DOHH2 (cell line): ENCODE measurements around the gene CCDC88B.

Source experiments
- H3F3A ChIP-seq: fragments of 200-600 bp; sonication (generic), shearing (Covaris generic); 2 replicates; pipeline ENCODE4 v1.6.0; 2016; ENCODE audit warnings: antibody characterized with exemption, mild to moderate bottlenecking; ENCODE audit not compliant: control insufficient read depth, insufficient read depth
- H3K27ac ChIP-seq: fragments of 200-600 bp; sonication (generic); 2 replicates; pipeline ENCODE4 v1.5.1; 2014; ENCODE audit warnings: low read depth, mild to moderate bottlenecking, low read length, moderate library complexity
- H3K27me3 ChIP-seq: fragments of 200-600 bp; sonication (generic); 2 replicates; pipeline ENCODE4 v1.6.1; 2014; ENCODE audit warnings: mild to moderate bottlenecking, low read length, mixed read lengths; ENCODE audit not compliant: control insufficient read depth
- H3K36me3 ChIP-seq: fragments of 200-600 bp; sonication (generic); 2 replicates; pipeline ENCODE4 v1.6.1; 2014; ENCODE audit warnings: mild to moderate bottlenecking, low read length, moderate library complexity, mixed read lengths; ENCODE audit not compliant: control insufficient read depth
- H3K4me1 ChIP-seq: fragments of 200-600 bp; sonication (generic); 2 replicates; pipeline ENCODE4 v1.6.1; 2014; ENCODE audit warnings: mild to moderate bottlenecking, low read length, mixed read lengths; ENCODE audit not compliant: control insufficient read depth
- H3K4me2 ChIP-seq: fragments of 200-600 bp; sonication (generic); 2 replicates; pipeline ENCODE4 v1.6.0; 2014; ENCODE audit warnings: mild to moderate bottlenecking, low read length, moderate library complexity
- H3K4me3 ChIP-seq: fragments of 200-600 bp; sonication (generic); 2 replicates; pipeline ENCODE4 v1.5.1; 2014; ENCODE audit warnings: mild to moderate bottlenecking, low read length, mixed read lengths
- H3K79me2 ChIP-seq: fragments of 200-600 bp; sonication (generic); 2 replicates; pipeline ENCODE4 v1.6.1; 2014; ENCODE audit warnings: mild to moderate bottlenecking, low read length, mixed read lengths; ENCODE audit not compliant: control insufficient read depth
- H3K9me2 ChIP-seq: fragments of 200-600 bp; sonication (generic); replicated peaks from 2 replicates; pipeline ENCODE4 v1.6.1; 2014; ENCODE audit warnings: mild to moderate bottlenecking, low read length, mixed read lengths; ENCODE audit not compliant: control insufficient read depth
- H3K9me3 ChIP-seq: fragments of 200-600 bp; sonication (generic); 2 replicates; pipeline ENCODE4 v1.6.1; 2014; ENCODE audit warnings: antibody characterized with exemption, low read length, mixed read lengths; ENCODE audit not compliant: control insufficient read depth, insufficient read depth
- H4K20me1 ChIP-seq: fragments of 200-600 bp; sonication (generic); 2 replicates; pipeline ENCODE4 v1.6.0; 2014; ENCODE audit warnings: low read depth, mild to moderate bottlenecking, antibody characterized with exemption, low read length, moderate library complexity; ENCODE audit not compliant: control insufficient read depth, insufficient read depth
- CTCF ChIP-seq: fragments of 200-600 bp; sonication (generic); IDR thresholded peaks from one replicate; pipeline ENCODE4 v1.5.1; 2014; ENCODE audit warnings: antibody characterized with exemption, mild to moderate bottlenecking, low read depth, low read length; ENCODE audit not compliant: poor library complexity, severe bottlenecking
- EZH2phosphoT487 ChIP-seq: fragments of 200-600 bp; sonication (generic); IDR thresholded peaks from 2 replicates; pipeline ENCODE4 v1.6.1; 2017; ENCODE audit warnings: borderline replicate concordance, mild to moderate bottlenecking, antibody characterized with exemption, low read length, moderate library complexity, mixed read lengths

The CCDC88B gene

GRCh38 chr11:64344787-64345186 lies 4.8 kb downstream of the CCDC88B start:
- Histone ChIP-seq H3K36me3 (peaks cover 22% of the 10 kb centered on the region), H3K4me1 (peaks cover 22% of the 10 kb centered on the region), H3K4me2 (no peak overlapping the region), H3K27me3 (no peaks in the 10 kb centered on the region), H3K27ac (no peak overlapping the region), H4K20me1 (peaks cover 8% of the 10 kb centered on the region; the same call in 1 of the 2 replicates), H3K79me2 (peaks cover under 1% of the 10 kb centered on the region), H3K9me2 (no peaks in the 10 kb centered on the region), H3K9me3 (no peaks in the 10 kb centered on the region), H3K4me3 (no peak overlapping the region), H3F3A (no peaks in the 10 kb centered on the region; the same call in 1 of the 2 replicates)
- no peak for TF ChIP-seq CTCF
- no peak for TF ChIP-seq EZH2phosphoT487

- no peak overlapping the region for H3K4me2 ChIP-seq
- H3K79me2 ChIP-seq = no peaks in the 10 kb centered on the region
- H3K4me3 ChIP-seq = no peak overlapping the region
- TF ChIP-seq EZH2phosphoT487 (no peak), CTCF (no peak)
- H3K9me2 ChIP-seq = no peaks in the 10 kb centered on the region
- no peaks in the 10 kb centered on the region for H4K20me1 ChIP-seq
- no peaks in the 10 kb centered on the region for H3K9me3 ChIP-seq
- H3K27ac ChIP-seq = no peak overlapping the region
- no peaks in the 10 kb centered on the region for H3F3A ChIP-seq
- H3K36me3 ChIP-seq = peaks cover 18% of the 10 kb centered on the region
- H3K4me1 ChIP-seq = peaks cover 4% of the 10 kb centered on the region
- no peaks in the 10 kb centered on the region for H3K27me3 ChIP-seq
These were observed 7.3 kb downstream of the CCDC88B start for GRCh38 chr11:64347193-64347867.

- TF ChIP-seq CTCF (no peak), EZH2phosphoT487 (no peak)
- no peaks in the 10 kb centered on the region for H3K9me2 ChIP-seq
- H4K20me1 ChIP-seq = no peaks in the 10 kb centered on the region
- peaks cover 14% of the 10 kb centered on the region for H3K36me3 ChIP-seq
- no peak overlapping the region for H3K27ac ChIP-seq
- no peak overlapping the region for H3K4me2 ChIP-seq
- H3K4me1 ChIP-seq = no peaks in the 10 kb centered on the region
- no peaks in the 10 kb centered on the region for H3K79me2 ChIP-seq
- H3F3A ChIP-seq = no peaks in the 10 kb centered on the region
- H3K9me3 ChIP-seq = no peaks in the 10 kb centered on the region
- H3K4me3 ChIP-seq = no peak overlapping the region
- no peaks in the 10 kb centered on the region for H3K27me3 ChIP-seq
These were observed 8.5 kb downstream of the CCDC88B start for GRCh38 chr11:64348383-64349024.
